Frontal cortex (tissue), 1 donor: ENCODE results near the gene ZNF813. TPM values are rescaled to one million over a fixed set of nuclear protein-coding genes. Genes with fewer than 3 reads are reported as not detected.

ENCODE experiments used
- total RNA-seq: library from RNA; depleted of rRNA; stranded (reverse); fragments of >200 nt; gene quantifications from one replicate; pipeline ENCODE4 v1.2.3, GENCODE V29; 2014

Gene ZNF813
- total RNA-seq, 1 donor from 2014 or later: 8.6 TPM

Other genes starting within 250 kb of the ZNF813 start
- 35.5 TPM for gene ZNF677, start 212.9 kb upstream of the ZNF813 start, total RNA-seq
- not detected for gene VN1R2, start 209.4 kb upstream of the ZNF813 start, total RNA-seq
- not detected for gene VN1R4, start 200.0 kb upstream of the ZNF813 start, total RNA-seq
- 23.6 TPM for gene ZNF845, start 134.0 kb upstream of the ZNF813 start, total RNA-seq
- gene ZNF525, start 102.0 kb upstream of the ZNF813 start, total RNA-seq: 37.5 TPM
- 24.1 TPM for gene ZNF765, start 72.6 kb upstream of the ZNF813 start, total RNA-seq
- 18.8 TPM for gene ZNF761, start 35.7 kb upstream of the ZNF813 start, total RNA-seq
- gene ZNF331, start 70.4 kb downstream of the ZNF813 start, total RNA-seq: 14.7 TPM
- gene DPRX, start 164.3 kb downstream of the ZNF813 start, total RNA-seq: not detected